AG08395 (cell line): ENCODE data around the gene SCARB1.

ENCODE experiments used
- DNase-seq: peaks from one replicate; pipeline ENCODE4 v3.0.0; 2012; ENCODE audit warnings: mixed read lengths, low spot score

The SCARB1 gene

GRCh38 chr12:124796303-124796960 lies 67.2 kb downstream of the SCARB1 start:
- DNase-seq, result no peak

- no peak for DNase-seq
Observed at GRCh38 chr12:124795081-124795948, 68.3 kb downstream of the SCARB1 start.

- no peak for DNase-seq
Observed at GRCh38 chr12:124792961-124793441, 70.7 kb downstream of the SCARB1 start.

- no peak for DNase-seq
Observed at GRCh38 chr12:124792156-124792555, 71.5 kb downstream of the SCARB1 start.

- DNase-seq, result no peak
Observed at GRCh38 chr12:124790650-124791400, 72.8 kb downstream of the SCARB1 start.

- no peak for DNase-seq
Observed at GRCh38 chr12:124788936-124789555, 74.6 kb downstream of the SCARB1 start.

- peak; percentile 65 for DNase-seq
Observed at GRCh38 chr12:124786061-124786964, 77.4 kb downstream of the SCARB1 start.

- no peak for DNase-seq
Observed at GRCh38 chr12:124784871-124785572, 78.6 kb downstream of the SCARB1 start.

- DNase-seq, result no peak
Observed at GRCh38 chr12:124783087-124783486, 80.6 kb downstream of the SCARB1 start.

GRCh38 chr12:124782132-124782531 lies 81.5 kb downstream of the SCARB1 start:
- no peak for DNase-seq

GRCh38 chr12:124780752-124781685 lies 82.6 kb downstream of the SCARB1 start:
- DNase-seq, result no peak

GRCh38 chr12:124780336-124780735 lies 83.3 kb downstream of the SCARB1 start:
- no peak for DNase-seq

GRCh38 chr12:124779161-124780141 lies 84.2 kb downstream of the SCARB1 start:
- DNase-seq, result no peak

GRCh38 chr12:124778411-124778810 lies 85.3 kb downstream of the SCARB1 start:
- DNase-seq, result no peak

GRCh38 chr12:124777399-124778372 lies 86.0 kb downstream of the SCARB1 start:
- DNase-seq, result no peak

GRCh38 chr12:124776125-124776513 lies 87.5 kb downstream of the SCARB1 start:
- DNase-seq, result no peak
